Endothelial cell of umbilical vein (primary cell): ENCODE data around the gene KLF3. TPM values are rescaled to one million over a fixed set of nuclear protein-coding genes. Genes with fewer than 3 reads are reported as not detected.

Source experiments
- BruUV-seq: library from RNA; stranded (reverse); fragments of 400-500 nt; replicated peaks from 2 replicates; lab custom pipeline; 2021; lab: Mats Ljungman, UMichigan
- CTCF ChIA-PET: fragments of 300-600, 350-600 bp; sonication (Branson Sonifier 250); formaldehyde crosslinking; loops from one replicate; lab custom pipeline; 2021; ENCODE audit warnings: antibody characterized with exemption, inconsistent platforms; lab: Charles Lee
- POLR2A ChIA-PET: fragments of 300-600, 350-600 bp; sonication (Branson Sonifier 250); formaldehyde crosslinking; loops from one replicate; lab custom pipeline; 2021; ENCODE audit warnings: antibody characterized with exemption, inconsistent platforms; lab: Charles Lee
- DNase-seq: peaks from one replicate; pipeline ENCODE4 v3.0.0-alpha.2; 2011; ENCODE audit warnings: low read depth, low spot score
- FAIRE-seq: peaks from 2 replicates; lab custom pipeline; 2011; peaks lifted over from hg19 to GRCh38; lab: Jason Lieb, UNC
- H2AFZ ChIP-seq: 2 replicates; pipeline ENCODE4 v1.6.0; 2012; ENCODE audit warnings: low read depth, low read length, control low read depth, inconsistent platforms
- H3K27ac ChIP-seq: 2 replicates; pipeline ENCODE4 v1.5.1; 2011; ENCODE audit warnings: low read depth, mild to moderate bottlenecking, control low read depth, low read length, moderate library complexity; ENCODE audit not compliant: insufficient read depth
- H3K27me3 ChIP-seq, 2 experiments: 2 replicates each; pipeline versions ENCODE4 v1.6.0 to v1.6.1; 2011; ENCODE audit warnings: low read length in 2 of 2, mixed read lengths in 1 of 2; ENCODE audit not compliant: control insufficient read depth in 2 of 2, insufficient read depth in 2 of 2
- H3K36me3 ChIP-seq, 2 experiments: 2 replicates in 1 of 2; 3 replicates in 1 of 2; pipeline ENCODE4 v1.5.1; 2011; ENCODE audit warnings: low read length in 2 of 2, mild to moderate bottlenecking in 1 of 2, moderate library complexity in 1 of 2; ENCODE audit not compliant: control insufficient read depth in 2 of 2, insufficient read depth in 2 of 2; ENCODE audit errors: extremely low read depth in 1 of 2
- H3K4me1 ChIP-seq: 3 replicates; pipeline ENCODE4 v1.5.1; 2011; ENCODE audit warnings: mild to moderate bottlenecking, low read length; ENCODE audit not compliant: control insufficient read depth, insufficient read depth; ENCODE audit errors: extremely low read depth
- H3K4me2 ChIP-seq: 2 replicates; pipeline ENCODE4 v1.6.1; 2011; ENCODE audit warnings: low read length, control low read depth, mixed read lengths; ENCODE audit not compliant: insufficient read depth
- H3K4me3 ChIP-seq, 3 experiments: fragments of 200-600 bp in 1 of 3; sonication (generic), shearing (Covaris generic) in 1 of 3; replicated peaks in 1 of 3; 2 replicates each; pipeline ENCODE4 v1.5.1; 2011 to 2016; ENCODE audit warnings: control low read depth in 3 of 3, low read length in 3 of 3, mild to moderate bottlenecking in 2 of 3, inconsistent platforms in 1 of 3, low read depth in 1 of 3, moderate library complexity in 1 of 3; ENCODE audit not compliant: insufficient read depth in 1 of 3
- H3K79me2 ChIP-seq: 2 replicates; pipeline ENCODE4 v1.6.0; 2012; ENCODE audit warnings: low read length, inconsistent platforms; ENCODE audit not compliant: control insufficient read depth, insufficient read depth
- H3K9ac ChIP-seq: replicated peaks from 2 replicates; pipeline ENCODE3; 2011; ENCODE audit warnings: low read length, control low read depth; ENCODE audit not compliant: insufficient read depth; ENCODE audit errors: extremely low read depth
- H3K9me1 ChIP-seq: replicated peaks from 3 replicates; pipeline ENCODE4 v1.6.0; 2011; ENCODE audit warnings: mild to moderate bottlenecking, low read length; ENCODE audit not compliant: control insufficient read depth, insufficient read depth; ENCODE audit errors: extremely low read depth
- H3K9me3 ChIP-seq: replicated peaks from 2 replicates; pipeline ENCODE4 v1.5.1; 2012; ENCODE audit warnings: low read length, inconsistent platforms; ENCODE audit not compliant: control insufficient read depth, insufficient read depth
- H4K20me1 ChIP-seq: replicated peaks from 2 replicates; pipeline ENCODE3; 2011; ENCODE audit warnings: mild to moderate bottlenecking, low read length; ENCODE audit not compliant: control insufficient read depth, insufficient read depth; ENCODE audit errors: extremely low read depth
- EZH2 ChIP-seq: IDR thresholded peaks from 2 replicates; pipeline ENCODE4 v1.6.1; 2012; ENCODE audit warnings: borderline replicate concordance, low read depth, mild to moderate bottlenecking, moderate library complexity, low read length, inconsistent platforms; ENCODE audit not compliant: severe bottlenecking
- FOS ChIP-seq: IDR thresholded peaks from 2 replicates; pipeline ENCODE4 v1.6.1; 2011; ENCODE audit warnings: mild to moderate bottlenecking, low read length, moderate library complexity, borderline replicate concordance; ENCODE audit not compliant: insufficient read depth
- JUN ChIP-seq: IDR thresholded peaks from 2 replicates; pipeline ENCODE4 v1.6.1; 2011; ENCODE audit warnings: borderline replicate concordance, low read depth; ENCODE audit not compliant: insufficient read length, insufficient read depth
- MYC ChIP-seq: IDR thresholded peaks from one replicate; pipeline ENCODE4 v1.6.1; 2011; ENCODE audit warnings: mild to moderate bottlenecking, low read depth, low read length
- POLR2AphosphoS5 ChIP-seq: IDR thresholded peaks from 2 replicates; pipeline ENCODE4 v1.6.1; 2012; ENCODE audit warnings: low read depth, mild to moderate bottlenecking, control low read depth, low read length, moderate library complexity; ENCODE audit not compliant: insufficient read depth
- dilution Hi-C: fragments of 300-500 bp; cut with MboI; formaldehyde crosslinking; loops from one replicate; pipeline ENCODE4 v1.15.0; 2019; ENCODE audit warnings: low sequenced_read_pairs; ENCODE audit not compliant: extremely low pct_ligation_motif_present
- intact Hi-C: fragments of 100-400 bp; cut with micrococcal nuclease; formaldehyde crosslinking; loops from one replicate; pipeline ENCODE4 v1.10.0; 2022
- polyA plus RNA-seq, 4 experiments: library from polyadenylated mRNA; depleted of rRNA in 3 of 4; stranded (reverse) in 3 of 4; unstranded in 1 of 4; fragments of >200 nt; gene quantifications; 2 replicates each; pipeline versions ENCODE4 v1.2.1 to v1.2.3, GENCODE V29; 2011 to 2012; ENCODE audit warnings: missing spikeins in 1 of 4
- total RNA-seq: library from RNA; stranded (reverse); gene quantifications from 2 replicates; pipeline ENCODE4 v1.2.3, GENCODE V29; 2021
- TF ChIP-seq, protein P1 (sequence below), 2 donors: IDR thresholded peaks; 1 replicate in 1 of 2; 2 replicates in 1 of 2; pipeline ENCODE4 v1.5.1; 2011; ENCODE audit warnings: low read length in 2 of 2, mild to moderate bottlenecking in 2 of 2, moderate library complexity in 2 of 2, control low read depth in 1 of 2, inconsistent platforms in 1 of 2, low read depth in 1 of 2; ENCODE audit not compliant: insufficient read depth in 1 of 2; ENCODE audit errors: extremely low read depth in 1 of 2
- TF ChIP-seq, protein P2 (sequence below): IDR thresholded peaks from 2 replicates; pipeline ENCODE4 v1.6.1; 2011; ENCODE audit not compliant: insufficient read depth, insufficient read length

Gene KLF3
- total and polyA plus RNA-seq, 2 donors (not counting 3 experiments of a cell fraction or from before 2014, with no cell fraction given) = 27.7 to 50.5 TPM

DNA sequence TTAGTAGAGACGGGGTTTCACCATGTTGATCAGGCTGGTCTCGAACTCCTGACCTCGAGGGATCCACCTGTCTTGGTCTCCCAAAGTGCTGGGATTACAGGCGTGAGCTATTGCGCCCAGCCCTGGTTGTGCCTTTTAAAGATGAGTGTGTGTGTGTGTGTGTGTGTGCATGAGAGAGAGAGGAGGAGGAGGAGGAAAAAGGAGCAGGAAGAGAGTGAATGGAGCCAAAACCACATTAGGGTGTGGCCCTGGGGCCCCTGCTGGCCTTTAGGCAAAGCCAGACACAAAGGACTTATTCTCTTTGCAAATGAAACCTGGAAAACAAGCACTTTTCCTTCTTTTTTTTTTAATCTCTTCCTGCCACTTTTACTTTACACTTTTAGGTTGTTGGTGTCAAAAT, 48.2 kb upstream of the KLF3 start:
- Histone ChIP-seq H2AFZ (no peak overlapping the region), H3K36me3 (no peaks in the 10 kb centered on the region), H3K4me3 (no peak overlapping the region), H3K9ac (no peak overlapping the region), H3K79me2 (no peaks in the 10 kb centered on the region), H4K20me1 (no peaks in the 10 kb centered on the region), H3K9me1 (no peaks in the 10 kb centered on the region), H3K4me2 (no peak overlapping the region), H3K27ac (no peak overlapping the region), H3K9me3 (no peaks in the 10 kb centered on the region), H3K4me1 (no peaks in the 10 kb centered on the region), H3K27me3 (peaks cover 0 to 5% of the 10 kb centered on the region in 2 experiments)
- dilution Hi-C loops (no loop called here), intact Hi-C loops (no loop called here)
- DNase-seq (no peak), FAIRE-seq (no peak)
- CTCF ChIA-PET = interaction anchor here (0.7 kb wide), 1 partner anchor 893 kb away, joined by 4 read pairs; no protein-coding TSS in a partner anchor
- no peak for TF ChIP-seq JUN
- TF ChIP-seq, protein P1, sequence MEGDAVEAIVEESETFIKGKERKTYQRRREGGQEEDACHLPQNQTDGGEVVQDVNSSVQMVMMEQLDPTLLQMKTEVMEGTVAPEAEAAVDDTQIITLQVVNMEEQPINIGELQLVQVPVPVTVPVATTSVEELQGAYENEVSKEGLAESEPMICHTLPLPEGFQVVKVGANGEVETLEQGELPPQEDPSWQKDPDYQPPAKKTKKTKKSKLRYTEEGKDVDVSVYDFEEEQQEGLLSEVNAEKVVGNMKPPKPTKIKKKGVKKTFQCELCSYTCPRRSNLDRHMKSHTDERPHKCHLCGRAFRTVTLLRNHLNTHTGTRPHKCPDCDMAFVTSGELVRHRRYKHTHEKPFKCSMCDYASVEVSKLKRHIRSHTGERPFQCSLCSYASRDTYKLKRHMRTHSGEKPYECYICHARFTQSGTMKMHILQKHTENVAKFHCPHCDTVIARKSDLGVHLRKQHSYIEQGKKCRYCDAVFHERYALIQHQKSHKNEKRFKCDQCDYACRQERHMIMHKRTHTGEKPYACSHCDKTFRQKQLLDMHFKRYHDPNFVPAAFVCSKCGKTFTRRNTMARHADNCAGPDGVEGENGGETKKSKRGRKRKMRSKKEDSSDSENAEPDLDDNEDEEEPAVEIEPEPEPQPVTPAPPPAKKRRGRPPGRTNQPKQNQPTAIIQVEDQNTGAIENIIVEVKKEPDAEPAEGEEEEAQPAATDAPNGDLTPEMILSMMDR (IDR thresholded peaks at IDR 0.05; ENCODE audit: extremely low read depth in 1 of 2, insufficient read depth in 1 of 2, low read depth in 1 of 2, low read length in 2 of 2) = no peak
- no peak for TF ChIP-seq EZH2
- no peak for TF ChIP-seq MYC
- TF ChIP-seq, protein P2, sequence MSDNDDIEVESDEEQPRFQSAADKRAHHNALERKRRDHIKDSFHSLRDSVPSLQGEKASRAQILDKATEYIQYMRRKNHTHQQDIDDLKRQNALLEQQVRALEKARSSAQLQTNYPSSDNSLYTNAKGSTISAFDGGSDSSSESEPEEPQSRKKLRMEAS = no peak
- BruUV-seq = no TSS peak
- POLR2A ChIA-PET = no interaction called here

DNA sequence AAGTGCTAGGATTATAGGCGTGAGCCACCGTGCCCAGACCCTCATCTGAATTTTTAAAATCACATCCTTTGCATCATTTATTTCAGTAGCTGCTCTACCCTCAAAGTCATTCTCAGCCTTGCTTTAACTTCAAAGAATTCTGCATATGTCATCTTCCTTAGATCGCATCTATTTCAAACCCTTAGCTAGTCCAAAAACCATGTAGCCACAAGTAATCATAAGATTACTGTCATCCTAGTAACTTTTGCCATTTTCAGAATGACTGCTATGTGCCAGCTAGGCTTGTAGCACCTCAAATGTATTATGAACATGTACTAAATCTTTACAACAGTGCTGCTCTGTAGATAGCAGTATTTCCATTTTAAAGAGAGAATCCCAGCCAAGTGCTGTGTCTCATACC, 45.5 kb upstream of the KLF3 start:
- Histone ChIP-seq H3K9me1 (no peaks in the 10 kb centered on the region), H3K4me2 (no peak overlapping the region), H3K4me1 (no peaks in the 10 kb centered on the region), H2AFZ (no peak overlapping the region), H3K4me3 (no peak overlapping the region), H3K79me2 (no peaks in the 10 kb centered on the region), H3K36me3 (no peaks in the 10 kb centered on the region), H4K20me1 (no peaks in the 10 kb centered on the region), H3K9me3 (no peaks in the 10 kb centered on the region), H3K9ac (no peak overlapping the region), H3K27ac (no peak overlapping the region), H3K27me3 (peaks cover 0 to 5% of the 10 kb centered on the region in 2 experiments)
- POLR2A ChIA-PET = no interaction called here
- no TSS peak for BruUV-seq
- TF ChIP-seq JUN = no peak
- TF ChIP-seq FOS = no peak
- TF ChIP-seq, protein P1 (IDR thresholded peaks at IDR 0.05; ENCODE audit: extremely low read depth in 1 of 2, insufficient read depth in 1 of 2, low read depth in 1 of 2, low read length in 2 of 2) = no peak
- TF ChIP-seq EZH2 = no peak
- no peak for TF ChIP-seq MYC
- TF ChIP-seq POLR2AphosphoS5 = no peak
- TF ChIP-seq, protein P2 = no peak
- CTCF ChIA-PET = no interaction called here
- FAIRE-seq = no peak
- dilution Hi-C loops = no loop called here
- intact Hi-C loops = no loop called here
- no peak for DNase-seq
